Breast epithelium (tissue), 4 donors: ENCODE measurements around the gene BCAS1. TPM values are rescaled to one million over a fixed set of nuclear protein-coding genes. Genes with fewer than 3 reads are reported as not detected.

Experiments used
- DNase-seq, 2 donors: peaks; one replicate each; pipeline ENCODE4 v3.0.0-alpha.2; 2019; ENCODE audit warnings: low spot score in 2 of 2
- H3K27ac ChIP-seq, 2 donors: fragments of 200-600 bp; sonication (generic) in 1 of 2; one replicate each; pipeline ENCODE4 v1.5.1; 2016 to 2019; ENCODE audit warnings: mild to moderate bottlenecking in 1 of 2
- H3K27me3 ChIP-seq, 2 donors: fragments of 200-600 bp; sonication (generic) in 1 of 2; one replicate each; pipeline versions ENCODE4 v1.5.1 to v1.6.0; 2017 to 2019; ENCODE audit warnings: control low read depth in 1 of 2, mild to moderate bottlenecking in 1 of 2
- H3K36me3 ChIP-seq: fragments of 200-600 bp; one replicate; pipeline ENCODE4 v1.5.1; 2019
- H3K4me1 ChIP-seq, 2 donors: fragments of 200-600 bp; sonication (generic); one replicate each; pipeline ENCODE4 v1.5.1; 2016 to 2019; ENCODE audit warnings: control low read depth in 1 of 2
- H3K4me3 ChIP-seq, 3 donors: fragments of 200-600 bp; sonication (generic); 1 replicate in 2 of 3; 2 replicates in 1 of 3; pipeline ENCODE4 v1.5.1; 2016 to 2019; ENCODE audit warnings: mild to moderate bottlenecking in 3 of 3, moderate library complexity in 2 of 3
- H3K9me3 ChIP-seq, 2 donors: fragments of 200-600 bp; sonication (generic) in 1 of 2; one replicate each; pipeline ENCODE4 v1.5.1; 2016 to 2019; ENCODE audit warnings: control low read depth in 1 of 2
- POLR2A ChIP-seq: fragments of 450-650 bp; IDR thresholded peaks from one replicate; pipeline ENCODE4 v1.6.1; 2016; ENCODE audit warnings: antibody characterized with exemption, mild to moderate bottlenecking, moderate library complexity
- POLR2AphosphoS5 ChIP-seq, 3 donors: sonication (generic); formaldehyde crosslinking; IDR thresholded peaks; one replicate each; pipeline ENCODE4 v1.6.1; 2017; ENCODE audit warnings: antibody characterized with exemption in 3 of 3
- intact Hi-C: fragments of 100-400 bp; cut with DNase I; formaldehyde crosslinking; loops from one replicate; pipeline ENCODE4 v1.15.1; 2023; ENCODE audit warnings: low total_unique reads
- total RNA-seq, 3 donors: library from RNA; depleted of rRNA; stranded (reverse); fragments of >200 nt; gene quantifications; one replicate each; pipeline ENCODE4 v1.1.0, GENCODE V29; 2016
- TF ChIP-seq, protein P1 (sequence below), 3 donors: fragments of 450-650 bp; IDR thresholded peaks; one replicate each; pipeline ENCODE4 v1.5.1; 2016 to 2017; ENCODE audit warnings: antibody characterized with exemption in 3 of 3, mild to moderate bottlenecking in 3 of 3, moderate library complexity in 3 of 3

BCAS1 gene
- total RNA-seq, 3 donors from 2014 or later = 0.98 to 3.1 TPM; not detected in 1

DNA sequence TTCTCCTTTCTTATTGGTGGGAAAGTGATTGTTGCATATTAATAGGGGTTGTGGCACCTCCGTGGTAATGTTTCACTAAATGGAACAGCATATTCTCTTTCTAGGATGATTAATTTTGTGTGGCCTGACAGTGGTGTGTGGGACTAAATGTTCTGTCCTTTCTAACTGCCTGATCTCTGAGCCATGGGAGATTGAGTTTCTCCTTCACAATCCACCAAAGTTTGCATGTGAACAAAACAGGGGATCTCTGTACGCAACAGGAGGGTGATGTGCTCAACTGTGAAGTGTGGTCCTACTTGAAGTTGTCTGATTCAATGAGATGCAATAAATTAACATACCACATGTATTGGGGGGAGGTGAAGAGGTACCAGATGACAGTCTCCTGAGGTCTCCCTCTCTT, 19.3 kb downstream of the BCAS1 start:
- DNase-seq = no peak
- Histone ChIP-seq H3K27me3 (no peaks in the 10 kb centered on the region), H3K27ac (no peak overlapping the region), H3K4me3 (no peak overlapping the region), H3K36me3 (no peaks in the 10 kb centered on the region), H3K4me1 (no peaks in the 10 kb centered on the region), H3K9me3 (no peaks in the 10 kb centered on the region)
- intact Hi-C loops = no loop called here
- TF ChIP-seq, protein P1, sequence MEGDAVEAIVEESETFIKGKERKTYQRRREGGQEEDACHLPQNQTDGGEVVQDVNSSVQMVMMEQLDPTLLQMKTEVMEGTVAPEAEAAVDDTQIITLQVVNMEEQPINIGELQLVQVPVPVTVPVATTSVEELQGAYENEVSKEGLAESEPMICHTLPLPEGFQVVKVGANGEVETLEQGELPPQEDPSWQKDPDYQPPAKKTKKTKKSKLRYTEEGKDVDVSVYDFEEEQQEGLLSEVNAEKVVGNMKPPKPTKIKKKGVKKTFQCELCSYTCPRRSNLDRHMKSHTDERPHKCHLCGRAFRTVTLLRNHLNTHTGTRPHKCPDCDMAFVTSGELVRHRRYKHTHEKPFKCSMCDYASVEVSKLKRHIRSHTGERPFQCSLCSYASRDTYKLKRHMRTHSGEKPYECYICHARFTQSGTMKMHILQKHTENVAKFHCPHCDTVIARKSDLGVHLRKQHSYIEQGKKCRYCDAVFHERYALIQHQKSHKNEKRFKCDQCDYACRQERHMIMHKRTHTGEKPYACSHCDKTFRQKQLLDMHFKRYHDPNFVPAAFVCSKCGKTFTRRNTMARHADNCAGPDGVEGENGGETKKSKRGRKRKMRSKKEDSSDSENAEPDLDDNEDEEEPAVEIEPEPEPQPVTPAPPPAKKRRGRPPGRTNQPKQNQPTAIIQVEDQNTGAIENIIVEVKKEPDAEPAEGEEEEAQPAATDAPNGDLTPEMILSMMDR (IDR thresholded peaks at IDR 0.05) = no peak
- TF ChIP-seq POLR2A (no peak), POLR2AphosphoS5 (IDR thresholded peaks at IDR 0.05) (no peak)

DNA sequence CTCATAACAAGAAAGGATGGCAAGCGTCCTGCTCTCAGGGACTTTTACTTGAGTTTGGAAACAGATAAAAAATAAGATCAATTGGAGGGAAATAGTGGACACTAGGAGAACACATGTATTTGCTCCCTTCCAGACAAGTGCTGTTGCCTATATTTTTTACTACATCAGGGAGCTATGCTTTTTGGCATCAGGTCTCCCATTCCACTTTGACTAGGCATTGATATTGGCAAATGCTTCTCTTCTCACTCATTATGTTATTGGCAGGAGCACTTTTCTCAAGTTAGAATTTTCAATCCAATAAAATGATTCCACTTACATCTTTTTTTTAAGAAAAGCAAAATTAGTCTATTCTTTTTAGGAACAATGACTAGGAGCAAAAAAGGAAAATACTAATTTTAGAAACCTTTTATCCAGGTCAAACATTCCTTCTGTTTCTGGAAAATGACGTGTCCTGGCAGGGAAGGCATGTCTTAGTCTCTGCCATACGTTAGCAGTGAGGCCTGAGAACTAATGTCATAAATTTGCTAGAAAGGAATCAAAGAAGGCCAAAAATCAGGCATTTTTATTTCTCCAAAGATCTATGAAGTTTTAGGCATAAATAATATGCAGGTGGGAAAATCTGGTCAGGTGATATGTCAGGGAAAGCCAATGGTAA, 21.4 kb downstream of the BCAS1 start:
- TF ChIP-seq POLR2A (no peak), POLR2AphosphoS5 (IDR thresholded peaks at IDR 0.05) (no peak)
- TF ChIP-seq, protein P1 (IDR thresholded peaks at IDR 0.05) = no peak
- Histone ChIP-seq H3K36me3 (no peaks in the 10 kb centered on the region), H3K27me3 (no peaks in the 10 kb centered on the region), H3K27ac (no peak overlapping the region), H3K4me1 (no peaks in the 10 kb centered on the region), H3K9me3 (no peaks in the 10 kb centered on the region), H3K4me3 (no peak overlapping the region)
- intact Hi-C loops = no loop called here
- DNase-seq = no peak

DNA sequence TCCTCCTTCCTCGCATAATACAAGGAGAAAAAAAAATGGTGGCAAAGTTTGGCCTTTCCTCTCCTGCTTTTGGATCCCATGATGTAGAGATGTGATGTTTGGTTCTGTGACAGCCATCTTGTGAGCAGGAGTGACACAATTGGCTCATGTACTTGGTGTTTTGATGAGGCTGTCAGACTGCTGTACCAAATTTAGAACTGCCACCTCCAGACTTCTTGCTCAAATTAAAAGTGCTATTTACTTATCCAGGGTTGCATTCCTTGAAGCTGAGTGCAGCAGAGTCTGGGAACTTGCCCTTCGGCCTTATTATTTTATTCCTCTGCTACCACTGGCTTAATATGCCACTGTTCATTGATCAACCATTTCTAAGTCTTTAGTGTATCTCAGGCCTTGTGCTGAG, 21.9 kb downstream of the BCAS1 start:
- intact Hi-C loops = no loop called here
- Histone ChIP-seq H3K4me3 (no peak overlapping the region), H3K9me3 (no peaks in the 10 kb centered on the region), H3K36me3 (no peaks in the 10 kb centered on the region), H3K27me3 (no peaks in the 10 kb centered on the region), H3K27ac (no peak overlapping the region), H3K4me1 (no peaks in the 10 kb centered on the region)
- TF ChIP-seq, protein P1 (IDR thresholded peaks at IDR 0.05) = no peak
- TF ChIP-seq POLR2A = no peak
- no peak for TF ChIP-seq POLR2AphosphoS5 (IDR thresholded peaks at IDR 0.05)
- no peak for DNase-seq

DNA sequence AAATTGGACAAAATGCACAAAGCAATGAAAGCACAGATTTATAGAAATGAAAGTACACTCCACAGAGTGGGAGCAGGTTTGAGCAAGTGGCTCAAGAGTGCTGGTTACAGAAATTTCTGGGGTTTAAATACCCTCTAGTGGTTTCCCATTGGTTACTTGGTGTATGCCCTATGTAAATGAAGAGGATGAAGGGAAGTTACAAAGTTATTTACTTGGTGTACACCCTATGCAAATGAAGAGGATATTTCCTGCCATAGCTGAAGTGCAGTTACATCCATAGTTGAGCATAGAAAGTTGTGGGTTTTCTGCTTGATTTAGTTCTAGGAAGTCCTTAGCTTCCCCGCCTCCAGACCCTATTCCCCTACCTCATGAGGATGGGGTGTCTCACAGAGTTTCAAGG, 22.7 kb downstream of the BCAS1 start:
- Histone ChIP-seq H3K27me3 (no peaks in the 10 kb centered on the region), H3K9me3 (no peaks in the 10 kb centered on the region), H3K4me3 (no peak overlapping the region), H3K4me1 (no peaks in the 10 kb centered on the region), H3K27ac (no peak overlapping the region), H3K36me3 (no peaks in the 10 kb centered on the region)
- TF ChIP-seq POLR2AphosphoS5 (IDR thresholded peaks at IDR 0.05) (no peak), POLR2A (no peak)
- TF ChIP-seq, protein P1 (IDR thresholded peaks at IDR 0.05) = no peak
- intact Hi-C loops = no loop called here
- DNase-seq = no peak

DNA sequence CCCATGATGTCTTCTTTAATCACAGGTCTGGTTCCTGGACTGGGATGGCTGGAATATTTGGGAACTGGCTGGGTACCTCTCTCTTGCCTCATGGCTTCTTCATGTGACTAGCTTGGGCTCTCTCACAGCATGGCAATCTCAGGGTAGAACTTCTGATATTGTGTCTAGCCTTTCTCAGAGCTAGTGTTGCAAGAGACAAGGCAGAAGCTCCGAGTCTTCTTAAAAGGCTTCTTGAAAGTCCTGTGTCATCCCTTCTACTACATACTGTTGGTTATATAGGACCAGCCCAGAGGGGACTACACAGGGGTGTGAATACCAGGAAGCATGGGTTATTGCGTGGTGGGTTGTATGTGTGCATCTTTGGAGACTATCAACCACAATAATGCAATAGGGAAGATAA, 23.3 kb downstream of the BCAS1 start:
- Histone ChIP-seq H3K27me3 (no peaks in the 10 kb centered on the region), H3K36me3 (no peaks in the 10 kb centered on the region), H3K27ac (no peak overlapping the region), H3K4me3 (no peak overlapping the region), H3K4me1 (no peaks in the 10 kb centered on the region), H3K9me3 (no peaks in the 10 kb centered on the region)
- DNase-seq = no peak
- intact Hi-C loops = no loop called here
- TF ChIP-seq POLR2A = no peak
- TF ChIP-seq, protein P1 (IDR thresholded peaks at IDR 0.05) = no peak
- no peak for TF ChIP-seq POLR2AphosphoS5 (IDR thresholded peaks at IDR 0.05)
